Heart left ventricle (tissue), 13 donors: ENCODE data around the gene HACD2.

Experiments
- POLR2A ChIP-seq, 2 donors: fragments of 450-650 bp; IDR thresholded peaks; one replicate each; pipeline ENCODE4 v1.6.1; 2017; ENCODE audit warnings: antibody characterized with exemption in 2 of 2, mild to moderate bottlenecking in 2 of 2, moderate library complexity in 2 of 2
- TF ChIP-seq, protein P1 (sequence below), 12 donors: fragments of 200-600 bp; sonication (generic) in 4 of 12; IDR thresholded peaks; one replicate each; pipeline versions ENCODE4 v1.5.0 to v1.8.0; 2018 to 2022; ENCODE audit warnings: antibody characterized with exemption in 12 of 12, mild to moderate bottlenecking in 5 of 12
- donor health status: ischemic (EF 13 %, LVEDD 7.1; RV severe dilation, severe dysfunction).
- donor health status: DM: no; HTN: yes; CAD: no.
- donor health status: DM: no; HTN: no; CAD: no.
- donor health status: ischemic (EF 25% LVEDD 6.9; RV normal size, moderate dysfunction).
- donor health status: ischemic (EF 25% LVEDD 5.7; RV mildly dilated, moderate dysfunction).
- donor health status: ischemic (EF 35%, LVEDD 5.7; RV mildly dilated, moderate dysfunction).
- donor health status: nonischemic (EF 11% LVEDD 7.7; RV severe dilation, severe dysfunction).
- donor health status: DM: yes; HTN: yes; CAD: no.
- donor health status: PGD.
- donor health status: ischemic (EF 29% LVEDD 5.4; RV normal size, mild dysfunction).
- donor health status: nonischemic (EF 23%, LVEDD 6.1; RV moderate dilation, normal function).

- TF ChIP-seq, protein P1, sequence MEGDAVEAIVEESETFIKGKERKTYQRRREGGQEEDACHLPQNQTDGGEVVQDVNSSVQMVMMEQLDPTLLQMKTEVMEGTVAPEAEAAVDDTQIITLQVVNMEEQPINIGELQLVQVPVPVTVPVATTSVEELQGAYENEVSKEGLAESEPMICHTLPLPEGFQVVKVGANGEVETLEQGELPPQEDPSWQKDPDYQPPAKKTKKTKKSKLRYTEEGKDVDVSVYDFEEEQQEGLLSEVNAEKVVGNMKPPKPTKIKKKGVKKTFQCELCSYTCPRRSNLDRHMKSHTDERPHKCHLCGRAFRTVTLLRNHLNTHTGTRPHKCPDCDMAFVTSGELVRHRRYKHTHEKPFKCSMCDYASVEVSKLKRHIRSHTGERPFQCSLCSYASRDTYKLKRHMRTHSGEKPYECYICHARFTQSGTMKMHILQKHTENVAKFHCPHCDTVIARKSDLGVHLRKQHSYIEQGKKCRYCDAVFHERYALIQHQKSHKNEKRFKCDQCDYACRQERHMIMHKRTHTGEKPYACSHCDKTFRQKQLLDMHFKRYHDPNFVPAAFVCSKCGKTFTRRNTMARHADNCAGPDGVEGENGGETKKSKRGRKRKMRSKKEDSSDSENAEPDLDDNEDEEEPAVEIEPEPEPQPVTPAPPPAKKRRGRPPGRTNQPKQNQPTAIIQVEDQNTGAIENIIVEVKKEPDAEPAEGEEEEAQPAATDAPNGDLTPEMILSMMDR (IDR thresholded peaks at IDR 0.05), result no peak
- TF ChIP-seq POLR2A (IDR thresholded peaks at IDR 0.05), result no peak
These were observed 73.1 kb downstream of the HACD2 start for GRCh38 chr3:123511726-123512125.
